ENCODE results near the gene FGGY.
"Not testable (repeated sequence)": the region's sequence is repeated elsewhere in the genome, so short reads cannot be mapped to it uniquely, and the experiment has no call there.

The FGGY gene

GRCh38 chr1:59494145-59494833 lies 197.4 kb downstream of the FGGY start:
- DNase-seq: no peak

- not testable (repeated sequence) for DNase-seq
These were observed 199.3 kb downstream of the FGGY start for GRCh38 chr1:59496156-59496555.

GRCh38 chr1:59497616-59498015 lies 200.7 kb downstream of the FGGY start:
- no peak for DNase-seq

- DNase-seq: peak; percentile 54
These were observed 201.7 kb downstream of the FGGY start for GRCh38 chr1:59498640-59499039.

GRCh38 chr1:59499273-59499942 lies 202.5 kb downstream of the FGGY start:
- peak; percentile 52 for DNase-seq

- DNase-seq: no peak
These were observed 203.2 kb downstream of the FGGY start for GRCh38 chr1:59499943-59500569.

- DNase-seq: no peak
These were observed 204.3 kb downstream of the FGGY start for GRCh38 chr1:59500950-59501742.

- DNase-seq: peak; percentile 71
These were observed 205.3 kb downstream of the FGGY start for GRCh38 chr1:59502009-59502691.

GRCh38 chr1:59504276-59504675 lies 207.4 kb downstream of the FGGY start:
- DNase-seq: no peak

- DNase-seq: no peak
These were observed 208.7 kb downstream of the FGGY start for GRCh38 chr1:59505596-59506028.

GRCh38 chr1:59506952-59507351 lies 210.1 kb downstream of the FGGY start:
- no peak for DNase-seq

GRCh38 chr1:59509341-59509875 lies 212.5 kb downstream of the FGGY start:
- DNase-seq: no peak

- DNase-seq: no peak
These were observed 213.4 kb downstream of the FGGY start for GRCh38 chr1:59510249-59510648.

GRCh38 chr1:59511476-59512465 lies 214.9 kb downstream of the FGGY start:
- DNase-seq: no peak

GRCh38 chr1:59512702-59513101 lies 215.8 kb downstream of the FGGY start:
- DNase-seq: no peak

- no peak for DNase-seq
These were observed 217.4 kb downstream of the FGGY start for GRCh38 chr1:59514061-59514909.

GRCh38 chr1:59516881-59517280 lies 220.0 kb downstream of the FGGY start:
- DNase-seq: no peak

- peak; percentile 45 for DNase-seq
These were observed 223.3 kb downstream of the FGGY start for GRCh38 chr1:59520194-59520593.

- peak; percentile 69 for DNase-seq
These were observed 224.0 kb downstream of the FGGY start for GRCh38 chr1:59520827-59521418.

GRCh38 chr1:59521456-59521855 lies 224.6 kb downstream of the FGGY start:
- DNase-seq: no peak
